ENCODE measurements around the gene PRCC.

Gene PRCC

GRCh38 chr1:156767101-156767878, at the start of gene PRCC:
TSS of gene PRCC (plus strand) at chr1:156767535. CDS start at chr1:156767772, 237 bp downstream.
- peak; percentile 85 to 94 (median 92) for DNase-seq

DNA sequence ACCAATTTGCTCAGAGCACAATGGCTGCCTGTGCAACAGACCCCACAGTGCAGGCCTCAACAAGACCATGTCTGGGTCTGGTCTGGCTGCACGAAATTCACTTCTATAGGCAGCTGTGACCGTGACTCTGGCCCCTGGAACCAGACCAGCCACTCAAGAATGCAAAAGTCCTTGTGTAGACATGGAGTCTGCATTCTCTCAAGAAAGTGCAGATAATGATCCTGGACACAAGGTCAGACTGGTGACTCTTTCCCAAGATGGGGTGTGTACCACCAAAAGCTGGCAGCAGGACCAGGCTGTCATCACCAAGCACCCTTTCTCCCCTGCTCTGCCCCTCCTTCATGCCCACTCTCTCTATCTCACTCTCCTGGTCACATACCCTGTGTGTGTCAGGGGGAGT, 46.2 kb upstream of the PRCC start:
- DNase-seq, result no peak

GRCh38 chr1:156721535-156721934, 45.8 kb upstream of the PRCC start:
- no peak for DNase-seq

- DNase-seq, result peak; percentile 64 to 71 (median 68)
These were observed 41.6 kb upstream of the PRCC start for GRCh38 chr1:156725683-156726280.

GRCh38 chr1:156726549-156727226, 40.6 kb upstream of the PRCC start:
- peak in 2 of 4 experiments; percentile 18 for DNase-seq

GRCh38 chr1:156727492-156727891, 39.8 kb upstream of the PRCC start:
- DNase-seq, result no peak

DNA sequence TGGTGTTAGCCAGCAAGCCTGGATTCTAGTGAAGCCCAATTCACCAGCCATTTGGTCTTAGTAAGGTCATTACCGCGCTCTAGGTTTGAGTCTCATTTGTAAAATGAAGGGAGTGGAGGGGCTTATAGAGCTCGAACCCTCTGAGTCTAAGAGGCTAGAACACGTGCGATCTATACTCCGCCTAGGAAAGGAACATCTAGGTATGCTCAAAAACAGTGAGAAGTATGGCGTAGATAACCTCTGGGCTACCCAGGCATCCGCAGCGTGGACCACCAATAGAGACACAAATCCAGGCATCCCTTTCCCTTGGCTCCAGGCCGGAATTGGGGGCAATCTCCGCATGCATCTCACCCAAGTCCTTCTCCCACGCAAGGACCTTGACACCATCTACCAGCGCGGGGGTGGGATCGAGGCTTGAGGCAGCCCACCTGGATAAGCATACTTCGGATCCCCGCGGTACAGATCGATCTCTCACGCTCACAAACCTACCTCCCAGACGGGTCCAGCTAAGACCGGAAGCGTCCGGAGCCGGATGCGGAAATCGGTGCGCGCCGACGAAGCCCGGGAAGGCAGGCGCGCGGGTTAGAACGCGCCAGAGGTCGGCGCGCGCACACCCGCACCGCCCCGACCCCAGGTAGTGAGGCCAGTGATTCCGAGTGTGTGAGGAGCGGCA, 39.3 kb upstream of the PRCC start, which contains the start of gene METTL25B:
Gene METTL25B, plus strand, starts transcription at position 544 of the 673 bp plus-strand sequence. CDS start 636 bp downstream, outside the sequence.
- peak; percentile 53 to 69 (median 62) for DNase-seq

DNA sequence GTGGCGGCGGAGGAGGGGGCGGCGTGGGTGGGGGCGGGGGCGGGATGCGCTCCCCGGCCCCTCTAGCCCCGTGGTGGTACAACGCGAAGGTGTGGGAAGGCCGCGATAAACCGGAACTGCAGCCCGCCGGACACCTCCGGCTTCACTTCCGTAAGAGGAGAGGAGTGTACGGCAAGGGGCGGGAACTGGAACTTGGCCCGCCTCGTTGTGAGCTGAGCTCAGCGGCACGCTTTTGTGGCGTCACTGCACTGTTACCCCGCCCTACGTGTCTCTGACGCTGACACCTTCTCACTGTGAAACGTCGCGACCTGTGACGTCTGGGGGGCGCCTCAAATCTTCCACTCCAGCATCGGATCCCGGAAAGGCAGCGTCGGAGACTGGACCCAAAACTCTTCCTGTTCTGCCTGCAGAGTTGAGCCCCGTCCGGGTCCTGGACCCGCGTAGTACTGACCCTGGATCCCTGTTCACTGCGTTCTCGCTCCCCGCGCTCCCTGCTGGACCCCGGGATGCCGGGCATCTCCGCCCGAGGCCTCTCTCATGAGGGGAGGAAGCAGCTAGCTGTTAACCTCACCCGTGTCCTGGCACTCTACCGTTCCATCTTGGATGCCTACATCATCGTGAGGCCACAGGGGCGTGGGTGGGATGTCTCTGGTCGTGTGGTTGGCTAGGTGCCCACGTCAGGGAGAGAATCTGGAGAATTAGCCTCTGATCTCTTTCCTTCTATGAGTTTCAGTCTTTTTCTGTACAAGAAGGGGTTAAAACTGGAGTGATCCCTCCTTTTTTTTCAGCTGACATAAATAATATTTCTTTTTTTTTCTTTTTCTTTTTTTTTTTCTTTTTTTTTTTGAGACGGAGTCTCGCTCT, 38.5 kb upstream of the PRCC start, which contains the start of gene ISG20L2:
Gene ISG20L2, minus strand, starts transcription at position 168 of the 864 bp plus-strand sequence. CDS start 1,114 bp downstream, outside the sequence.
- DNase-seq, result peak; percentile 75 to 88 (median 87)

GRCh38 chr1:156733989-156734584, 33.2 kb upstream of the PRCC start:
- no peak for DNase-seq

- DNase-seq, result no peak
These were observed 28.9 kb upstream of the PRCC start for GRCh38 chr1:156738407-156738806.

DNA sequence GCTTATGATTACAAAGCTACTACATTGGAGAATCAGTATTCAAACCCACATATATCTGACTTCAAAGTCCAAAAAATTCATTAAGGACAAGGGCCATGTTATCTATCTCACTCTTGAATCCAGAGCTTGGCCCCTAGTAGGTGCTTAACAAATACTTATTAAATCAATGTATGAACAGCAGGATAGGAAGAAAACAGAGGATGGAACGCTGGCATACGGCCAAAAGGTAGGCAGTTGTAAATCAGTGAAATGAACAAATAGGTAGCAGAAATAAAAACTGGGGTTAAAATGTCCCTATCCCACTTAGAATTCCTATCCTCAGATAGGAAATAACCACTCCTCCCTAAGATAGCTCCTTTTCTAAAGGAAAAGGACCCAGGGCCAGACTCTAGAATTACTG, 28.4 kb upstream of the PRCC start:
- no peak for DNase-seq

GRCh38 chr1:156740237-156740740, 27.0 kb upstream of the PRCC start:
- no peak for DNase-seq

DNA sequence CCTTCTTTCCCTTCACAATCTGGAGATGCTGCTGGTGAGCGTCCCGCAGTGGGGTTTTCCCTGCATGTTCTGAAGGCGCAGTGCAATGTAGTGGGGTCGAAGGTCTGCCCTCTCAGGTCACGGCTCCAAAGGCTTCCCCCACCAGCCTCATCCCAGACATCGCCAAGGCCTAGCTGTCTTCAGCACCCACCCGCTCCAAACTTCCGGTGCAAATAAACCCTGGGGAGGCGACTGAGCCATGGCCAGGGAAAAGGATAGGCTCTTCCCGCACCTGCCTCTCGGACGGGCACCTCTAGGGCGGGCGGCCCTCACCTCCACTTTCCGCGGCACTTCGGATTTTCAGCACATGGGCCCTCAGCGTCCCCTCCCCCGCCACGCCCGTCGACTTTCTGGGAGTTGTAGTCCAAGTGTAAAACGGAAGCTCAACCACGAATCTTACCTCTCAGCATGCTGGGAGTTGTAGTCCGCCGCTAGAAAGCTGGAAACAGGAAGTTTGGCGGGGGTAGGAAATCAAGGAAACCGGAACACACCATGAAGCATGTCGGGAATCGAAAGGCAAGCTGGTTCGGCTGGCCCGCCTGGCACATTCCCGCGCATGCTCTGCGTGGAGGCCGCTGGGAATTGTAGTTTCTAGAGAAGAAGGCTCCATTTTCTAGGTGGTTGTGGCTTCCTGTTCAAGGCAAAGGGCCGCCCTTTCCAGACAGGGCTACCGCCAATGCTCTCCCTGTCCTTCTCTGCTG, 26.4 kb upstream of the PRCC start, which contains the start of gene MRPL24:
Gene MRPL24, minus strand, starts transcription at position 348 of the 740 bp plus-strand sequence. CDS start 2,384 bp downstream, outside the sequence.
- DNase-seq, result peak; percentile 92 to 99 (median 93)

DNA sequence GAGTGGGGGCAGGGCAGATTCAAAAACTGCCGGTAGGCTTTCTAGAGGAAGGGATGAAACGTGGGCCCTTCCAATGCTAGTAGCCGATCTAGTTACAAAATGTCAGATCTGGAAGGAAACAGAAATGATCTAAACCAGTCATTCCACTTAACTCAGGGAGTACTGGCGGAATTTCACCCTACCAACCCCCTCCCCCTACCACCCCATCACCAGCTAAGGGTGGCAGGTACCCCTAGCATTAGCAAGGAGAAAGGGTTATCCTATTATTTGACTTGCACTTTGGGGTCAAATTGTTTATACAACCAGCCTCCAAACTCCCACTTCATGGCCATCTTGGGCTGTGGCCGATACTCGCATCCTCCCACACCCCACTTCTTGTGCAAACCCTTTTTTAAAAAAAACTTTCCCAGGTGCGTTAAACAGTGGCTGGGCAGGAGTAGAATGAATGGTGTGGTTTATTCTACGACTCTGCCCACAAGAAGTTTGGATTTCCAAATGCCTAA, 25.8 kb upstream of the PRCC start:
- DNase-seq, result no peak

- DNase-seq, result no peak
These were observed 25.3 kb upstream of the PRCC start for GRCh38 chr1:156742017-156742416.

DNA sequence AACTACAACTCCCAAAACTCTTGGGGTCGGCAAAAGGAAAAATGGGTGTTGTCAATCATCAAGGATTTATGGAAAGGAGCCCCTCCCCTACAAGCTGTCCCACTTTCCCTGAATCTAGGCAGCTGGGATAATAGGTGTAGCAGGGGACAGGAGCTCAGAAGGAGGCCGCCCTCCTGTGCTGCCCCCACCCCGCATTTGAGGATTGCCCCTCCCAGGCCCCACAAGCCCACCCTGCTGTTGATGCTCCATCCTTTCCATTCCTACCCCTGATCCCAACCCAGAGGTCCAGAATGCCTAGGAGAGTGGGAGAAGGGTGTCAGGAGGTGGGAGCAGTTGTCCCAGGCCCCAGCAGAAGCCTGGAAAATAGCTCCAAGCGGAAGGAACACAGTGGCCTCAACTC, 24.5 kb upstream of the PRCC start:
- DNase-seq, result no peak

DNA sequence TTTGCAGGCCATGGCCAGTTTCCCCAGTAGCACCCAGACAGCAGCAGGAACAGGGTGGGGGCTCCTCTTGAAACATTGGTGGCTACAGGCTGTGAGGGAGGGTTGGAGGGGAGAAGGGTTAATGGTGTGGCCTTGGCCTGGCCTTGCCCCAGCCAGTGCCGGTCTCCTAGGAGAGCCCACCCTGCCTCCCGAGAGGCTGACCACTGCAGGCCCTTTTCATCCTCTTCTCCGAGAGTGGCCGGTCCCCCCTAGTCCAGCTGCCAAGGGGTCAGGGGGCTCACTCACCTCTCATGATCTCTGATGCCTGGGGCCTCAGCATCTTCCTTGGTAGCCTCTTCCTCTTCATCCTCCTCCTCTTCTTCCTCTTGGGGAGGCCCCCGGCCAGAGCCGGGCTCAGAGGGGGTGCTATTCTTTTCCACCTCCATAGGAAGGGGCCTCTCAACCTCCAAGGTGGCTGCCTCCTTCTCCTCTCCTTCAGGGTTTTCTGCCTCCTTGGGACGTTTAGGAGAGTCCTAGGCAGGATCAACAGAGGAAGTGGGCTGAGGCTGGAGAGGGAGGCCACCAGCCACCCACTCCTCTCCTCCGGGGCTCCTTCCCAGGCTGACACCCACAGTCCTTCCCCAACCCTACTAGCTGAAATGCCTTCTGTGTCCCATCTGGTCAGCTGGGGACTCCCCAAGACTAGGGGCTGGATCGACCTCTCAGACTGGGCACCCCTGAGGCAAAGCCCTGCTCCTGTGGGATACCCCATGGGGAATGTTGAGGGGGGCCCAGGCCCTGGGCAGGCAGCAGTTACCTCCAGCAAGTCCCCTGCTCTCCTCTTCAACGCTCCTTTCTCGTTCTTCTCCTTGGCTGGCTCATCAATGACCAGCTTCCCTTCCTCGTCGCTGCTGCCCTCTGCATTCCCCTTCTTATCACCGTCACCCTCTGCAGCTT, 23.7 kb upstream of the PRCC start:
- DNase-seq, result no peak

DNA sequence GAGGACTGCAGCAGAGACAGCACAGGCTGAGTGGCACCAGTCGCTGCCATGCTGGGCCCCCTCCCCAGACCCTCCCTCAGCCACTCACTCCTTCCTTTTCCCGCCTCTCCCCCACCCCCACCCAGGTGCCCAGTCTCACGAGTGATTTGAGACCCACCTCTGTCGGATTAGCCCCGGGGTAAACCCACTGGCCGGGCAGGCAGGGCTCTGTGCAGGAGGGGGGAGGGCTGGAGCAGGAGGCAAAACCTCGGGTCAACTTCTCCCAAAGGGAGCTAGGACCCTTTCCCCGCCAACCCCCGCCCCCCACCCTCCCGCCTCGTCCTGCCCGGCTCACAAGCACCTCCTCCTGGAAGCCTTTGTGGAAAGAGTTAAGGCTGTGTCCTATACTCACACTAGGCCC, 23.0 kb upstream of the PRCC start:
- DNase-seq, result no peak

Measured in activated CD4-positive, CD25-positive, alpha-beta regulatory T cell (primary cell).